ENCODE results near the gene RNF123. TPM values are rescaled to one million over a fixed set of nuclear protein-coding genes. Genes with fewer than 3 reads are reported as not detected.
A peak's percentile ranks its signal among the peaks of the same experiment; 100 is the strongest.

The RNF123 gene
- total and polyA plus RNA-seq, 10 of the 15 experiments (the other 5 are each of a cell fraction or from before 2014, with no cell fraction given) = 4.2 to 31.5 (median 17.6) TPM

- TF ChIP-seq BHLHE40 (IDR thresholded peaks at IDR 0.05; ENCODE audit: borderline replicate concordance in 1 of 2, low read depth in 2 of 2, low read length in 1 of 2) = 0 out of 4 replicates have a peak, but pooled peaks of 1 of the 2 experiments have one; percentile 15
- TF ChIP-seq CHD4 (IDR thresholded peaks at IDR 0.05) = no peak
- TF ChIP-seq RELA (IDR thresholded peaks at IDR 0.05; ENCODE audit: borderline replicate concordance, partially characterized antibody) = no peak
- TF ChIP-seq, protein P1, sequence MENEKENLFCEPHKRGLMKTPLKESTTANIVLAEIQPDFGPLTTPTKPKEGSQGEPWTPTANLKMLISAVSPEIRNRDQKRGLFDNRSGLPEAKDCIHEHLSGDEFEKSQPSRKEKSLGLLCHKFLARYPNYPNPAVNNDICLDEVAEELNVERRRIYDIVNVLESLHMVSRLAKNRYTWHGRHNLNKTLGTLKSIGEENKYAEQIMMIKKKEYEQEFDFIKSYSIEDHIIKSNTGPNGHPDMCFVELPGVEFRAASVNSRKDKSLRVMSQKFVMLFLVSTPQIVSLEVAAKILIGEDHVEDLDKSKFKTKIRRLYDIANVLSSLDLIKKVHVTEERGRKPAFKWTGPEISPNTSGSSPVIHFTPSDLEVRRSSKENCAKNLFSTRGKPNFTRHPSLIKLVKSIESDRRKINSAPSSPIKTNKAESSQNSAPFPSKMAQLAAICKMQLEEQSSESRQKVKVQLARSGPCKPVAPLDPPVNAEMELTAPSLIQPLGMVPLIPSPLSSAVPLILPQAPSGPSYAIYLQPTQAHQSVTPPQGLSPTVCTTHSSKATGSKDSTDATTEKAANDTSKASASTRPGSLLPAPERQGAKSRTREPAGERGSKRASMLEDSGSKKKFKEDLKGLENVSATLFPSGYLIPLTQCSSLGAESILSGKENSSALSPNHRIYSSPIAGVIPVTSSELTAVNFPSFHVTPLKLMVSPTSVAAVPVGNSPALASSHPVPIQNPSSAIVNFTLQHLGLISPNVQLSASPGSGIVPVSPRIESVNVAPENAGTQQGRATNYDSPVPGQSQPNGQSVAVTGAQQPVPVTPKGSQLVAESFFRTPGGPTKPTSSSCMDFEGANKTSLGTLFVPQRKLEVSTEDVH (IDR thresholded peaks at IDR 0.05; ENCODE audit: low read depth, partially characterized antibody) = no peak
- TF ChIP-seq POLR2A (IDR thresholded peaks at IDR 0.05; ENCODE audit: low read depth, low read length) = no peak
- no peak for TF ChIP-seq KAT2A (conservative IDR thresholded peaks at IDR 0.05; ENCODE audit: control insufficient read depth, low read depth, low read length)
- no peak for TF ChIP-seq SIX5 (IDR thresholded peaks at IDR 0.05; ENCODE audit: low read depth, low read length, severe bottlenecking)
- no peak for TF ChIP-seq SREBF2 (IDR thresholded peaks at IDR 0.05; ENCODE audit: low read length)
- TF ChIP-seq, protein P2, sequence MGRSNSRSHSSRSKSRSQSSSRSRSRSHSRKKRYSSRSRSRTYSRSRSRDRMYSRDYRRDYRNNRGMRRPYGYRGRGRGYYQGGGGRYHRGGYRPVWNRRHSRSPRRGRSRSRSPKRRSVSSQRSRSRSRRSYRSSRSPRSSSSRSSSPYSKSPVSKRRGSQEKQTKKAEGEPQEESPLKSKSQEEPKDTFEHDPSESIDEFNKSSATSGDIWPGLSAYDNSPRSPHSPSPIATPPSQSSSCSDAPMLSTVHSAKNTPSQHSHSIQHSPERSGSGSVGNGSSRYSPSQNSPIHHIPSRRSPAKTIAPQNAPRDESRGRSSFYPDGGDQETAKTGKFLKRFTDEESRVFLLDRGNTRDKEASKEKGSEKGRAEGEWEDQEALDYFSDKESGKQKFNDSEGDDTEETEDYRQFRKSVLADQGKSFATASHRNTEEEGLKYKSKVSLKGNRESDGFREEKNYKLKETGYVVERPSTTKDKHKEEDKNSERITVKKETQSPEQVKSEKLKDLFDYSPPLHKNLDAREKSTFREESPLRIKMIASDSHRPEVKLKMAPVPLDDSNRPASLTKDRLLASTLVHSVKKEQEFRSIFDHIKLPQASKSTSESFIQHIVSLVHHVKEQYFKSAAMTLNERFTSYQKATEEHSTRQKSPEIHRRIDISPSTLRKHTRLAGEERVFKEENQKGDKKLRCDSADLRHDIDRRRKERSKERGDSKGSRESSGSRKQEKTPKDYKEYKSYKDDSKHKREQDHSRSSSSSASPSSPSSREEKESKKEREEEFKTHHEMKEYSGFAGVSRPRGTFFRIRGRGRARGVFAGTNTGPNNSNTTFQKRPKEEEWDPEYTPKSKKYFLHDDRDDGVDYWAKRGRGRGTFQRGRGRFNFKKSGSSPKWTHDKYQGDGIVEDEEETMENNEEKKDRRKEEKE (IDR thresholded peaks at IDR 0.05) = no peak
- no peak for TF ChIP-seq POLR2AphosphoS2 (IDR thresholded peaks at IDR 0.05; ENCODE audit: low read depth, low read length)
- no peak for TF ChIP-seq POU2F2 (IDR thresholded peaks at IDR 0.05; ENCODE audit: borderline replicate concordance, low read depth, low read length)
- TF ChIP-seq SUPT20H (IDR thresholded peaks at IDR 0.05; ENCODE audit: borderline replicate concordance, control insufficient read depth, low read depth, low read length) = no peak
- no peak for TF ChIP-seq STAT3 (IDR thresholded peaks at IDR 0.05; ENCODE audit: low read depth, low read length)
- no peak for TF ChIP-seq NFIC (IDR thresholded peaks at IDR 0.05; ENCODE audit: low read depth, low read length)
- no peak for TF ChIP-seq SP1 (IDR thresholded peaks at IDR 0.05; ENCODE audit: low read depth, low read length)
- TF ChIP-seq EP300 (IDR thresholded peaks at IDR 0.05; ENCODE audit: borderline replicate concordance in 1 of 2, control insufficient read depth in 1 of 2, low read depth in 2 of 2, low read length in 2 of 2) = no peak
- TF ChIP-seq MEF2A (IDR thresholded peaks at IDR 0.05; ENCODE audit: insufficient read depth, low read depth, low read length) = no peak
- no peak for TF ChIP-seq TCF3 (IDR thresholded peaks at IDR 0.05; ENCODE audit: borderline replicate concordance, insufficient read depth, low read depth, low read length)
- TF ChIP-seq PAX5 (IDR thresholded peaks at IDR 0.05; ENCODE audit: borderline replicate concordance, low read depth, low read length) = no peak
- TF ChIP-seq CREM (IDR thresholded peaks at IDR 0.05; ENCODE audit: low read depth) = no peak
- TF ChIP-seq SMARCA5 (IDR thresholded peaks at IDR 0.05) = 0 out of 2 replicates have a peak, but pooled peaks have one; percentile 49
- 0 out of 2 replicates have a peak, but pooled peaks have one; percentile 64 for TF ChIP-seq HDGF (IDR thresholded peaks at IDR 0.05)
- no peak for TF ChIP-seq NR2F1 (conservative IDR thresholded peaks at IDR 0.05)
- TF ChIP-seq, protein P3, sequence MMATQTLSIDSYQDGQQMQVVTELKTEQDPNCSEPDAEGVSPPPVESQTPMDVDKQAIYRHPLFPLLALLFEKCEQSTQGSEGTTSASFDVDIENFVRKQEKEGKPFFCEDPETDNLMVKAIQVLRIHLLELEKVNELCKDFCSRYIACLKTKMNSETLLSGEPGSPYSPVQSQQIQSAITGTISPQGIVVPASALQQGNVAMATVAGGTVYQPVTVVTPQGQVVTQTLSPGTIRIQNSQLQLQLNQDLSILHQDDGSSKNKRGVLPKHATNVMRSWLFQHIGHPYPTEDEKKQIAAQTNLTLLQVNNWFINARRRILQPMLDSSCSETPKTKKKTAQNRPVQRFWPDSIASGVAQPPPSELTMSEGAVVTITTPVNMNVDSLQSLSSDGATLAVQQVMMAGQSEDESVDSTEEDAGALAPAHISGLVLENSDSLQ (IDR thresholded peaks at IDR 0.05) = no peak
- no peak for TF ChIP-seq ZNF24 (IDR thresholded peaks at IDR 0.05)
These were observed 14.1 kb downstream of the RNF123 start (continued) for GRCh38 chr3:49703443-49703927.
